Stimulated activated CD8-positive, alpha-beta memory T cell treated with anti-CD3 and anti-CD28 coated beads, Interleukin-7, amount 100 ng/mL, for 1 hour (primary cell): ENCODE data around the gene EIF2A.
"Not testable (repeated sequence)": the region's sequence is repeated elsewhere in the genome, so short reads cannot be mapped to it uniquely, and the experiment has no call there.

Source experiments
- DNase-seq, 2 donors: peaks; one replicate each; pipeline ENCODE4 v3.0.0-alpha.2; 2020; ENCODE audit warnings: low read depth in 2 of 2

EIF2A gene

GRCh38 chr3:150600647-150601530 is 54.3 kb downstream of the EIF2A start:
- DNase-seq: not testable (repeated sequence)

DNA sequence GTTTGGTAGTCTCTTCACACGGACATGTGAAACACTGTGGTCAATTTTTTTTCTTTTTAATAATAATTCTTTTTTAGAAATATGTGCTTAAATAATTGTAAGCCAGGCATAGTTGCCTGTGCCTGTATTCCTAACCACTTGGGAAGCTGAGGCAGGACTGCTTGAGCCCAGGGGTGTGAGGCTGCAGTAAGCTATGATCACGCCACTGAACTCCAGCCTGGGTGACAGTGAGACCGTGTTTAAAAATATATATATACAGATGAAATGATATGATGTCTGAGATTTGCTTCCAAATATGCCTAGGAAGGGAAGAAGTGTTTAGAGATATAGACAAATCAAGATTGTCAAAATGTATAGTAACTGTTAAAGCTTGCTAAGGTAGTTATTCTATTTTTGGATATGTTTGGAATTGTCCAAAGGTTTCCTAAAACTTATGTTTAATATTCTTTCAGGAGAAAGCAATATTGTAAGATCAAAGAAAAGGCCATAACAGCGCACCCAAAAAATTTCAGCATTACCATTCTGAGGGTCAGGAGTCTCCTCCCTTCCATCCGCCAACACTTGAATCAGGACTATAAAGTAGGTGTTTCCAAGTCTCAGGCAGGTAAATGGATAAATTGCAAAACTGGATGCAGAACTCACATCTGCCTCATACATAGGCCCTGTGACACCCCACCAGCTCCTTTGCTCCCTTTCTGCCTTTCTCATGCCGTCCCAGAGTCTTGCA is 56.0 kb downstream of the EIF2A start:
- DNase-seq: no peak

GRCh38 chr3:150603153-150603979 is 56.8 kb downstream of the EIF2A start, which contains the start of gene SELENOT:
Gene SELENOT, plus strand, starts transcription at chr3:150603321. Its CDS starts 42 bp downstream, at chr3:150603363.
- peak; percentile 86 to 90 for DNase-seq

GRCh38 chr3:150603980-150604319 is 57.4 kb downstream of the EIF2A start:
- DNase-seq: no peak

GRCh38 chr3:150605998-150606641 is 59.5 kb downstream of the EIF2A start:
- no peak for DNase-seq

DNA sequence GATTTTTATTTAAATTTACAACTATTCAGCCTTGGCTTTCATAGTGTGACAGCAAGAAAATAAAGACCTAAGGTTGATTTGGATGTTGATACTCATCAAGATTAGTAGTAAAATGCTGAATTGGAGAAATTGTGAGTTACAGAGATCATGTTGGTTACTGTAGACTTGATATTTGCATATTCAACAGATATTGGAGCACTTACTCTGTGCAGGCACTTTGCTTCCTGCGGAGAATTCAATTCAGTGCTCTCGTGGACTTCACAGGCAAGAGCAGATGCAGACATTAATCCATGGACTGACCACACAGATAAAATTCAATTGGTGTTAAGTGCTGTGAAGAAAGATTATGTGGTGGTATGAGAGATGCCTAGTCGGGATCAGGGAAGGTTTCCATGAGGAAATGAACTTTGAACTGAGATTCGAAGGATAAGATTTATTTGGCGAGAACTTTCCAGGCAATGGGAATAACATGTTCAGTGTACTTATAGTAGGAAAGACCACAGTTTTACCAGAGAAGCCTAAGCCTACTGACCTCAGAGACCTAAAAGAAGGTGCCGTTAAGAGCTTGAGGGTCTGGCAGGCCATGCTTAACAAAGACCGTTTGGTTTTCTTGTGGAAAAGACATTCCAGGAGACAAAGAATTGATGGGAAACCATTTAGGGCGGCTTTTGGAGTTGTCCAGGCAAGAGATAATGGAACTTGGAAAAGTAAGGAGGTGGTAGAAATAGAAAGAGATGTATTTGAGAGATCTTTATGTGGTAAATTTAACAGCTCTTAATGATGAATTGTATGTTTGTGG is 60.9 kb downstream of the EIF2A start:
- DNase-seq: no peak

DNA sequence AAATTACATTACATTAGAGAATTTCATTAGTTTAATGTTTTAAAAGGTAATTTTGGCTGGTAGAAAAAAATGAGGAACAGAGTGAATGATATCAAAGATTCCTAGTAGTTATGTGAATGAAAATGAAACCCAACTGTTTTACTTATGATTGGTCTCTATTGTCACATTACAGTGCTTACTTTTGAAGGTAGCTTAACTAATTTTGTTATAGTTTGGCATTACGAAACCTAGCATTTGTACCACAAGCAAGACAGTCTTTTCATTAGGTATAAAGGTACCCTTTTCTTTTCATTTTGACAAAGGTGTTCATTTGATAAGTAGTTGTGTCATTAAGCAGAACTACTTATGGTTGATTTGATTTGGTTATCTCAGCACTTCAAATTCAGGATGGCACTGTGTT is 63.4 kb downstream of the EIF2A start:
- no peak for DNase-seq

GRCh38 chr3:150610785-150611184 is 64.2 kb downstream of the EIF2A start:
- DNase-seq: no peak

GRCh38 chr3:150611666-150612065 is 65.1 kb downstream of the EIF2A start:
- no peak for DNase-seq

GRCh38 chr3:150612494-150612893 is 65.9 kb downstream of the EIF2A start:
- no peak for DNase-seq

- no peak for DNase-seq
These were observed 66.4 kb downstream of the EIF2A start for GRCh38 chr3:150613034-150613433.

- no peak for DNase-seq
These were observed 67.3 kb downstream of the EIF2A start for GRCh38 chr3:150613709-150614480.

DNA sequence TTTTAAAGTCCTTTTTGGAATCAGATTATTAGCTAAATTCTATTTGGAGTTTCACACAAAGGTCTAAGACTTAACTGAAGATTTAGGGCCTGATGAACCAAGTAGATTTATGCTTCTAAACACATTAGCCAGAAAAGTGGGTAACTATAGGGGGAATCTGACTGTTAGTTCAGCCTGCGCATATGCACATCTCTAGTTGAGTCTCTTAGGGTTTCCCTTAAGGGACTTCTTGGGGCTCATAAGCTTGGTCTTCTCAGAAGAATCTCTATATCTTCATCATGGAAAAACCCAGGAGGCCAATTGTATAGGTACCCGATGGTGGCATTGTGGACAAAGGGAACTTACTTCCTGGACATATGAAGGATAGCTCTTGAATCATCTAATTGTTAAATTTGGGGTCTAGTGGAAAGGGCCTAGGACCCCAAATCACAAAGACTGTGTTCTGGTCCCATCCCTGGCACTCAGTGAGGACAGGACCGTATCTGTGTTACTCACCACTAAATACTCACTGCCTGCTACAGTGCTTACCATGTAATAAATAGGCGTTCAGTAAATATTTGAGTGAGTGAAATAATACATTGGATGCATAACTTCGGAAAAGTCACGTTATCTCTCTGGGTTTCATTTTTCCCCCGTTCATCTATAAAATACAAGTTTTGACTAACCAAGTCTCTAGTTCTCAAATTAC is 73.6 kb downstream of the EIF2A start:
- no peak for DNase-seq

- DNase-seq: not testable (repeated sequence)
These were observed 76.4 kb downstream of the EIF2A start for GRCh38 chr3:150622955-150623354.

- no peak for DNase-seq
These were observed 77.4 kb downstream of the EIF2A start for GRCh38 chr3:150623945-150624344.

DNA sequence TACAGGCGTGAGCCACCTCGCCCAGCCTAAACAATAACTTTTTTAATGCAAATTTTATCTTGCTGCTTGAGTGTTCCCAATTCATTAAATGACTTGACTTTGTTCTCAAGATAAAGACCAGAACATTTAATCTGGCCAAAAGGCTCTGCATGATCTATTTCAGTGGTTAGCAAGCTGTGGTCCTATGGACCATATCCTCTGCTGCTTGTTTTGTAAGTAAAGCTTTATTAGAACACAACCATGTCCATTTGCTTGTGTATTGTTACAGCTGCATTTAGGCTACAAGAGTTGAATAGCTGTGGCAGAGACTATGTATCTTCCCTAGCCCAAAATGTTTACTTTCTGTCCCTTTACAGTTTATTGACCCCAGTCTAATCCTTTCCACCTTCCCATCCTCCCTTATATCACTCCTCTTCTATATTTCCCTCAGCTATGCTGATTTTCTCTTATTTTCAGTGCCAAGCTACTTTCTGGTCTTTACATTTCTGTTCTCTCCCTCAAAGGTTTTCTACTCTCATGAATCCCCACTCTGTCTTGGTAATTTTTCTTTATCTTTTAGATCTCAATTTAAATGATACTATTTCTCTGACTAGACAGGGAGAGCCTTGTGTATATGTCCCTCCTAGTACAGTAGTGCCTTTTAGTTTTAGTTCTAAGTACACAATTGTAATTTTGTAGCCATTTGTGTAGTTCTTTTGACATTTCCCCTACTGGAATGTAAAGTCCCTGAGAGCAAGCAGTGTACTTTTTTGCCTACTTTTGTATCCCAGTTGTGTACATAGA is 79.8 kb downstream of the EIF2A start:
- DNase-seq: no peak

- DNase-seq: no peak
These were observed 81.0 kb downstream of the EIF2A start for GRCh38 chr3:150627557-150627956.

DNA sequence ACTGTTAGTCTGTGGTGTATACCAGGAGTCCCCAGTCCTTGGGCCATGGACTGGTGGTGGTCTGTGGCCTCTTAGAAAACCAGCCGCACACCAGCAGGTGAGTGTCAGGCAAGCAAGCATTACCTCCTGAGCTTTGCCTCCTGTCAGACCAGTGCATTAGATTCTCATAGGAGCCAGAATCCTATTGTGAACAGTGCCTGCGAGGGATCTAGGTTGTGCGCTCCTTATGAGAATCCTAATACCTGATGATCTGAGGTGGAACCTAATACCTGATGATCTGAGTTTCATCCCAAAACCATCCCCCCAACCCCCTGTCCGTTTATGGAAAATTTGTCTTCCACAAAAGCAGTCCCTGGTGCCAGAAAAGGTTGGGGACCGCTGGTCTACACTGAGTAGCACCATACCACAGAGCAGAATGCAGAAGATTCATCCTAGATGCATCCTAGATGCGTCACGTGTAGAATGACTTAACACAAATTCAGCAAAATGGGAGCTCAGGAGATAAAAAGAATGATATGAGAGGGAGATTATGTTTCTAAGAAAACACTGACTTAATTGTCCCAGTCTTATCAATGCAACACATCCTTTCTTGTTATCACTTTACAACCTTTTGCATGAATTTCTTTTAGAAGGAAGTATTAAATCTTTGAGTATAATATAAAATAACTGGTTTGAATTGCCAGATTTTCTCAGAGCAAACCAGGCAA is 85.1 kb downstream of the EIF2A start:
- DNase-seq: no peak
